Placental pericyte (primary cell): Measurements from ENCODE around the gene CALM1. TPM values are rescaled to one million over a fixed set of nuclear protein-coding genes. Genes with fewer than 3 reads are reported as not detected.

Experiments
- total RNA-seq: library from RNA; depleted of rRNA; stranded (reverse); fragments of >200 nt; gene quantifications from 2 replicates; pipeline ENCODE4 v1.2.3, GENCODE V29; 2012

Gene CALM1
- total RNA-seq = 139 and 456 TPM in 2 replicates

DNA sequence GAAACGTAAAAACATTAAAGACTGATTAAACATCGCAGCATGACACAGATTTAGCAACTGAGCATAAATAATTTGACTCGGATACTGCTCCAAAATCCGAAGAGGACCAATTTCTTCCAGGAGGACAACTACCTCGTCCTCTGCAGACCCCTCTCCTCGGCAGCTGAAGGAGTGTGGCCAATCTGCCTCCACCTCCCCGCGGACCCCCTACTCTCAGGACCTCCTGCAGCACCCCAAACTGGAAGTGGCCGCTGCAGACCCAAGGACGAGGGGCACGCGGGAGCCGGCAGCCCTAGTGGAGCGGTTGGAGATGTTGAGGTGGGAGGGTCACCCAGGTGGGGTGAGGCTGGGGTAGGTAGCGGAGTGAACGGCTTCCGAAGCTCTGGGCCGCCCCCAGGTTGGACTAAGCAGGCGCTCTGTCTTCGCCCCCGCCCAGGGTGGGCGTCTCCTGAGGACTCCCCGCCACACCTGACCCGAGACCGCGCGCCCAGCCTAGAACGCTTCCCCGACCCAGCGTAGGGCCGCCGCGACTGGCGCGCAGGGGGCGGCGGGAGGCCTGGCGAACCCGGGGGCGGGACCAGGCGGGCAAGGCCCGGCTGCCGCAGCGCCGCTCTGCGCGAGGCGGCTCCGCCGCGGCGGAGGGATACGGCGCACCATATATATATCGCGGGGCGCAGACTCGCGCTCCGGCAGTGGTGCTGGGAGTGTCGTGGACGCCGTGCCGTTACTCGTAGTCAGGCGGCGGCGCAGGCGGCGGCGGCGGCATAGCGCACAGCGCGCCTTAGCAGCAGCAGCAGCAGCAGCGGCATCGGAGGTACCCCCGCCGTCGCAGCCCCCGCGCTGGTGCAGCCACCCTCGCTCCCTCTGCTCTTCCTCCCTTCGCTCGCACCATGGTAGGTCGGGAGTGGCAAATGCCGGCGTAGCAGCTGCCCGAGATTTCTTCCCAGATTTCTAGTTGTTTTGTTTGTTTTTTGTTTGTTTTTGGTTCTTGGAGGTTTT lies at the start of gene CALM1:
Gene CALM1, plus strand, starts transcription at position 689 of the 999 bp plus-strand sequence. Its CDS starts 202 bp downstream, at position 891.

Other genes starting within 250 kb of the CALM1 start
- 126 and 179 TPM in 2 replicates for gene PSMC1, start 140.5 kb upstream of the CALM1 start, total RNA-seq
- 9.0 and 17.9 TPM in 2 replicates for gene NRDE2, start 65.1 kb upstream of the CALM1 start, total RNA-seq